GM20000 (cell line): Measurements from ENCODE around the gene KRT40.

ENCODE experiments used
- DNase-seq: peaks from one replicate; pipeline ENCODE4 v3.0.0; 2012; ENCODE audit warnings: low spot score
- TF ChIP-seq, protein P1 (sequence below): IDR thresholded peaks from 2 replicates; pipeline ENCODE4 v1.5.1; 2012; ENCODE audit warnings: mild to moderate bottlenecking, control low read depth; ENCODE audit errors: extremely low read depth, missing control alignments

KRT40 gene

DNA sequence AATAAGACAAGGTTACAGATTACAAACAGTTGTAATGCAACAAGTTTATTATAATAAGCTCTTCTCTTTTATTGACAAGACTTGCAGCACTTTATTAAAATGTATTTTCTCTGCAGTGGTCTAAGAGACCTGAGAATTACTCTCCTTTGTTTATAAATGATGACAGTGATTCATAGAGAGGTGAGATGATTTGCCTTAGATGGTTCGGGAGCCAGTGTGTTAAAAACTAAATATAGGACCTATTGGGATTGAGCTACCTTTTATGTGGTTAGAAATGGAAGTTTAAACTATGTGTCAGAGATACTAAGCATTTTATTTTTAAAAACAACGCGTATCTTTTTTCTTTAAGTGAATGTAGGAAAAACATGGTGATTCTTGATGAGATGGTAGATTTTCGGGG lies 12.7 kb upstream of the KRT40 start:
- TF ChIP-seq, protein P1, sequence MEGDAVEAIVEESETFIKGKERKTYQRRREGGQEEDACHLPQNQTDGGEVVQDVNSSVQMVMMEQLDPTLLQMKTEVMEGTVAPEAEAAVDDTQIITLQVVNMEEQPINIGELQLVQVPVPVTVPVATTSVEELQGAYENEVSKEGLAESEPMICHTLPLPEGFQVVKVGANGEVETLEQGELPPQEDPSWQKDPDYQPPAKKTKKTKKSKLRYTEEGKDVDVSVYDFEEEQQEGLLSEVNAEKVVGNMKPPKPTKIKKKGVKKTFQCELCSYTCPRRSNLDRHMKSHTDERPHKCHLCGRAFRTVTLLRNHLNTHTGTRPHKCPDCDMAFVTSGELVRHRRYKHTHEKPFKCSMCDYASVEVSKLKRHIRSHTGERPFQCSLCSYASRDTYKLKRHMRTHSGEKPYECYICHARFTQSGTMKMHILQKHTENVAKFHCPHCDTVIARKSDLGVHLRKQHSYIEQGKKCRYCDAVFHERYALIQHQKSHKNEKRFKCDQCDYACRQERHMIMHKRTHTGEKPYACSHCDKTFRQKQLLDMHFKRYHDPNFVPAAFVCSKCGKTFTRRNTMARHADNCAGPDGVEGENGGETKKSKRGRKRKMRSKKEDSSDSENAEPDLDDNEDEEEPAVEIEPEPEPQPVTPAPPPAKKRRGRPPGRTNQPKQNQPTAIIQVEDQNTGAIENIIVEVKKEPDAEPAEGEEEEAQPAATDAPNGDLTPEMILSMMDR: no peak
- DNase-seq: no peak

DNA sequence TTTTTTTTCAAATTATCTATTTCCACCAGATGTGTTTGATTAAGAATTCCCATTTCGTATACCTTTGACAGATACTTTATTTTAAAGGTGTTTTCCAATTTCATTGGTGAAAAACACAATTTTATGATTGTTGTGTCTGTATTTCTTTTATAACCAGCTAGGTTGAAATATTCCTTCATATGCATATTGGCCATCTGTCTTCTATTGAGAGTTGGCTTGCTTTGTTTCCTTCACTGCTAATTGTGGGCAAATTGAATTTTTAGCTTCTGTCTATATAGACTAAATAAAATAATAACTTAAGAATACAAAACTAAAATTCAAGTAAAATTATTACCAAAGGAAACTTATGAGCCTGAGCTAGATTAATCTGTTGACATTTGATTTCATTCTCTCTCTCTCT lies 11.0 kb upstream of the KRT40 start:
- DNase-seq: no peak
- TF ChIP-seq, protein P1: no peak

DNA sequence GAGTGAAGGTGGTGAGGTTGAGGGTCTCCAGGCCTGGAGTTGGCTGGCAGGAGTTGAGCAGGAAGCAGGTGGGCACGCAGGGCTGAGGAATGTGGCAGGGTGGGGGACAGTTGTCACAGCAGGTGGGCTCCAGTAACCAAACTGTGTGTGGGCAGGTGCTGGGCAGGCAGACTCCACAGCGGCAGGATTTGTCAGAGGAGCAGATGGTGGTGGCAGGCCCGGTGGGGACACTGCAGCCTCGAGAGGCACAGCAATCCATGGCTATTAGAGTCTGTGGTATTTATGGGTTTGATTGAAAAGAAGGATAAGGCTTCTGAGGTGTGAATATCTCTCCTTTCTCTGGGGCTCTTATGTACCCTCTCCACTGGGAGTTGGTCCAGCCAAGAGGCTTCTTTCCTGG lies 9.7 kb upstream of the KRT40 start, which contains the start of gene KRTAP3-3:
Gene KRTAP3-3 (minus strand): TSS at position 326 of the 400 bp plus-strand sequence. CDS start 67 bp downstream, at position 259.
- DNase-seq: no peak
- TF ChIP-seq, protein P1: no peak

DNA sequence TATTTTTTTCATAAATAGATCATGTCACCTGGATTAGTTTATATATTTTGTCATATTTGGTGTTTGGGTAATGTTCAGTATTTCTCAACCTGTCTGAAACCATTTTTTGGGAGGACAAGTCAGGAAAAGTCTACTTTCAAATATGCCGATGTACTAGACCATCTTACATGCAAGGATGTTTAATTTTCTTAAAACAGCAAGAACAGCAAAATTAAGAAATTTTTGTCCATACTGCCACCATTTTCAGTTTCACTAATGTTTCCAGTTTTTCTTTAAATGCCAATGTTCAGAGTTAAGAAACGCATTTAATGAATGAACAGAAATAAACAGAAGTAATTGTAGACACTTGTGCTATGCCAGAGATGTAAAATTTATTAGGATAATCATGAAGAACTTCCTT lies 9.0 kb upstream of the KRT40 start:
- no peak for DNase-seq
- TF ChIP-seq, protein P1: no peak

DNA sequence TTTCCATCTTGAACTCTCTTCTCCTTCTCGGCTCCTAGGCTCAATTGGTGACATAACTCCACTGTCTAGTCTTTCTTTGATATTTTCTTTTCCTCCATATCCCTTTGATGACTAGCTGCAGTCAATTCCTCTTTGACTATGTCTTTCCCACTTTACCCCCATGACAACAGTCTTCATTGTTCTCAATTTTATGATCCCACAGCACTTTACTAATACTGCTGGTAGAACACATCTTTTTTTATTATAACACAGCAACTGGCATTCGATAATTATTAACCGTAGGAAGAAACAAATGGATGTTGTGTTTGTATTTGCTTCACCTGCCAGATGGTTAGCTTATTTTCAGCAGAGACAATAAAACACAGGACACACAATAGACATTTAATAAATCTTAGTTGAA lies 8.5 kb upstream of the KRT40 start:
- DNase-seq: no peak
- TF ChIP-seq, protein P1: no peak

DNA sequence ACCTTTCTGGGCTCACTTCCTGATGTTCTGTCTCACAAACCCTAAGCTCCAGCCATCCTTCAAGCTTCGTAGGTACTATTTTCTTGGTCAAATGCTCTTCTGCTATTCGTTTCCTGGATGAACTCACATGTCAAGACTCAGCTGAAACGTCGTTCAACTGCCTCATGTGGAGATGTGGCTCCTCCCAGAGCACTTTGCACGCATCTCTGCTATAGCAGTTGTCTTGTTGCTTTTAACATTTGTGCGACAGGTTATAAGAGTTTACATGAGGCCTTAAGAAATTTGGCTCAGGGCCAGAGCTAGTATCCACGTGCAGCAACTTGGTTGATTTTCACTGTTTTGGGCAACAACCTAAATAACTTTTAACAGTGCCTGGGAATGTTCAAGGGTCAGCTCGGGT lies 2.8 kb upstream of the KRT40 start:
- DNase-seq: no peak
- TF ChIP-seq, protein P1: no peak

DNA sequence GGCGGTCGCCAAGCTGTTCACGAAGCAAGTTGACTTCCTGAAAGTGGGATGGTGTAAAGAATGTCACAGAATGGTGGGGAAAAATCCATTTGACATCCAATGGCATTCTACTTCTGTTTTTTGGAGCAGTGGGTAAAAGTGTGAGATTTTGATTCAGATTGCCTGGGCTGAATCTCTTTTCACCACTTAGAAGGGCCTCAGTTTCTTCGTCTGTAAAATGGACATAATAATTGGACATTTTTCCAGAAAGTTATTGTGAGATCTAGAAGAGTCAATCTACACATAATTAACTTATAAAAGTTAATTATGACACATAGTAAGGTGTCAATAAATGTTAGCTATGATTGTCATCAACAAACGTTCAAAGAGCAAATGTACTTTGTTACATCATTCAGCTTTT lies 3.0 kb downstream of the KRT40 start:
- TF ChIP-seq, protein P1: no peak
- DNase-seq: no peak
